CD8-positive, alpha-beta memory T cell (primary cell): ENCODE results near the gene PELI1. TPM values are rescaled to one million over a fixed set of nuclear protein-coding genes. Genes with fewer than 3 reads are reported as not detected.
A peak's percentile ranks its signal among the peaks of the same experiment; 100 is the strongest.

Source experiments
- CTCF ChIA-PET: fragments of 350-600 bp; sonication (Branson Sonifier 250); formaldehyde crosslinking; loops from one replicate; lab custom pipeline; 2021; ENCODE audit warnings: antibody characterized with exemption; lab: Charles Lee
- POLR2A ChIA-PET: fragments of 350-600 bp; sonication (Branson Sonifier 250); formaldehyde crosslinking; loops from one replicate; lab custom pipeline; 2021; ENCODE audit warnings: antibody characterized with exemption; lab: Charles Lee
- DNase-seq, 5 donors: peaks; one replicate each; pipeline versions ENCODE4 v3.0.0 to v3.0.0-alpha.2; 2020 to 2022; ENCODE audit warnings: mixed read lengths in 1 of 5
- H3K27ac ChIP-seq: one replicate; pipeline ENCODE4 v1.7.0; 2013; ENCODE audit warnings: low read depth, mild to moderate bottlenecking, low read length, moderate library complexity
- H3K27me3 ChIP-seq: 2 replicates; pipeline ENCODE4 v1.7.0; 2013; ENCODE audit warnings: low read length, mild to moderate bottlenecking; ENCODE audit not compliant: insufficient read depth, poor library complexity, severe bottlenecking
- H3K36me3 ChIP-seq: 2 replicates; pipeline ENCODE4 v1.7.0; 2013; ENCODE audit warnings: mild to moderate bottlenecking, low read length, moderate library complexity; ENCODE audit not compliant: insufficient read depth
- H3K4me1 ChIP-seq: 2 replicates; pipeline ENCODE4 v1.7.0; 2013; ENCODE audit warnings: mild to moderate bottlenecking, low read length, moderate library complexity; ENCODE audit not compliant: insufficient read depth
- H3K4me3 ChIP-seq: 2 replicates; pipeline ENCODE4 v1.7.0; 2013; ENCODE audit warnings: mild to moderate bottlenecking, low read length
- H3K9me3 ChIP-seq: 2 replicates; pipeline ENCODE4 v1.7.0; 2013; ENCODE audit warnings: mild to moderate bottlenecking, low read length
- H3K27ac Mint-ChIP-seq, 8 donors: one replicate each; pipeline ENCODE4 v1.8.0; 2020 to 2021; ENCODE audit warnings: mixed read lengths in 8 of 8, mild to moderate bottlenecking in 6 of 8, inconsistent platforms in 3 of 8, moderate library complexity in 3 of 8
- H3K27me3 Mint-ChIP-seq, 2 donors: one replicate each; pipeline ENCODE4 v1.8.0; 2020 to 2021; ENCODE audit warnings: mixed read lengths in 2 of 2, mild to moderate bottlenecking in 1 of 2, moderate library complexity in 1 of 2
- H3K36me3 Mint-ChIP-seq, 3 donors: one replicate each; pipeline ENCODE4 v1.8.0; 2020 to 2021; ENCODE audit warnings: mixed read lengths in 3 of 3, inconsistent platforms in 1 of 3, mild to moderate bottlenecking in 1 of 3
- H3K4me1 Mint-ChIP-seq, 3 donors: one replicate each; pipeline ENCODE4 v1.8.0; 2020 to 2021; ENCODE audit warnings: mixed read lengths in 3 of 3, inconsistent platforms in 1 of 3, mild to moderate bottlenecking in 1 of 3
- H3K4me3 Mint-ChIP-seq, 7 donors: one replicate each; pipeline ENCODE4 v1.8.0; 2020 to 2021; ENCODE audit warnings: mixed read lengths in 7 of 7, mild to moderate bottlenecking in 6 of 7, moderate library complexity in 4 of 7, inconsistent platforms in 2 of 7
- H3K9me3 Mint-ChIP-seq, 5 donors: one replicate each; pipeline ENCODE4 v1.8.0; 2020 to 2022; ENCODE audit warnings: mixed read lengths in 5 of 5, mild to moderate bottlenecking in 3 of 5, moderate library complexity in 2 of 5, inconsistent platforms in 1 of 5
- polyA plus RNA-seq: library from polyadenylated mRNA; unstranded; fragments of 300-500 nt; fragmentation: Illumina TruSeq; gene quantifications from one replicate; pipeline ENCODE4 v1.2.3, GENCODE V29; 2021
- total RNA-seq, 2 experiments: library from RNA; stranded (reverse); gene quantifications; one replicate each; pipeline ENCODE4 v1.2.3, GENCODE V29; 2021

PELI1 gene, protein sequence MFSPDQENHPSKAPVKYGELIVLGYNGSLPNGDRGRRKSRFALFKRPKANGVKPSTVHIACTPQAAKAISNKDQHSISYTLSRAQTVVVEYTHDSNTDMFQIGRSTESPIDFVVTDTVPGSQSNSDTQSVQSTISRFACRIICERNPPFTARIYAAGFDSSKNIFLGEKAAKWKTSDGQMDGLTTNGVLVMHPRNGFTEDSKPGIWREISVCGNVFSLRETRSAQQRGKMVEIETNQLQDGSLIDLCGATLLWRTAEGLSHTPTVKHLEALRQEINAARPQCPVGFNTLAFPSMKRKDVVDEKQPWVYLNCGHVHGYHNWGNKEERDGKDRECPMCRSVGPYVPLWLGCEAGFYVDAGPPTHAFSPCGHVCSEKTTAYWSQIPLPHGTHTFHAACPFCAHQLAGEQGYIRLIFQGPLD
- total RNA-seq (10 to 100 TPM; 23.2 to 25.5 TPM), polyA plus RNA-seq (4.7 TPM)

DNA sequence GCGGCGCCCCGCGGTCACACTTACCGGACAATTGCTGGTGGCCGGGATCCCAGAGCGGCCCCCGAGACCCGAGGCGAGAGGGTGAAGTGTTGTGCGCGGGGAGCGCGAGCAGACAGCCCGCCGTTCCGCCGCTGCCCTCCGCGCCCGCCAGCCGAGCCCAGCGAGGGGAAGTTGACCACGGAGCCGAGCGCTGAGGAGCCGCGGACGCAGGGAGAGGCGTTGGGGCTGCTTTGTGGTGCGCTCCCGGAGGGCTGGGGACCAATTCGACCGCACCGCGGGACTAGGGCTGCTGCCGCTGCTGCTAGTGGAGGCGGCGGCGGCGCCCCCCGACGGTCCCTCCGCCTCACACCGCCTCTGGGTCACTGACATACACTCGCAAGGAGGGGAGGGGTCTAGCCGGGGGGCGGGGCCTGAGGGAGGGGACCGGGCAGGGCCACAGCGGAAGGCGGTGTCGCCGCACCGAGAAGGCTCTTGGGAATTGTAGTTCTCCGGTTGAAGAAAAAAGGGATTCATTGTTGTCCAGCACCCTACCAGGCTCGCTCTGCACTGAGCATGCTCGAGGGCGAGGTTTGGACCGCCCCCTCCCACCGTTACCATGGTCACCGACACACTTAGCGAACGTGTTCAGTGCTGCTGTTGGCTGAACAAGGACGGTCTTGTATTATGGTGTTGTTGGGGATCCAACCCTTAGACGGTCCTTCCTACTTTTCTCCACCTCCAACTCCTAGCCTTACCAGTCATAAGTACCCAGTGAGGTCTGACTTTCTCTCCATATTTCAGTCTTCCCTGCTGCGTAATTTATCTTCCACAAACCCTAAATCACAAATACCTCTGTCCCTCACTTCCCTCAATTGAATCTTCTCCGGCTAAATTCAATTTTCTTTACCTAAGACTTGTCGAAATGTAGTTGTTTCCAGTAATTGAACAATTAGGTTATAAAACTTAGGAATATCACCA lies at the start of gene PELI1:
PELI1 (minus strand) TSS at position 364 of the 957 bp plus-strand sequence. CDS start 36,110 bp downstream, outside the sequence.
- H3K4me1 ChIP-seq = peaks cover 25% of the 10 kb centered on the region
- no peaks in the 10 kb centered on the region for H3K9me3 ChIP-seq
- no peaks in the 10 kb centered on the region for H3K27me3 ChIP-seq
- peaks cover 0 to 7% (median 0%) of the 10 kb centered on the region in 3 donors for H3K36me3 Mint-ChIP-seq
- H3K27me3 Mint-ChIP-seq = peaks cover 0 to 1% of the 10 kb centered on the region in 2 donors
- peak within 1 kb of the TSS; percentile 95 to 99 (median 97) for H3K4me3 Mint-ChIP-seq
- H3K9me3 Mint-ChIP-seq = no peaks in the 10 kb centered on the region
- H3K4me1 Mint-ChIP-seq = peaks cover 24 to 42% (median 34%) of the 10 kb centered on the region in 3 donors
- H3K4me3 ChIP-seq = peak within 1 kb of the TSS; percentile 97
- DNase-seq = peak; percentile 86 to 95 (median 89)
- H3K27ac ChIP-seq = peak within 1 kb of the TSS; percentile 82
- H3K27ac Mint-ChIP-seq = peak within 1 kb of the TSS; percentile 93 to 98 (median 96)
- ChIA-PET CTCF (no interaction called here), POLR2A (no interaction called here)
- H3K36me3 ChIP-seq = no peaks in the 10 kb centered on the region

DNA sequence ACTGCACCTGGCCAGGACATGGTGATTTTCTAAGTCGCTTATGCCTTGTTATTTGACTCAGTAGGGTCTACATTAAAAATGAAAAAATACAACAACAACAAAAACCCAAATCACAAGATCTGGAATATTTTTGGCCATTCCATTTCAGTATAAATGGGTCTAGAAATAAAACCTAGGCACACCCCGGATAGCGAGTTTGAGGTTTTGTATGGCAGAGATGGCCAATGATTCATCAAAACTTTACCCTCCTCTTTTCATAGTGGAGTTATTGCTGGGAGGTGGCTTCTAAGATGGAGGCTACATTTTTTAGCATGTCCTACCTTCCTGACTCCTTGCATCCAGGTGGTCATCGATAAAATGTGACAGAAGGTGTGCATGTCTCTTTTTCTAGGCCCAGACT lies 49.3 kb upstream of the PELI1 start:
- no peak overlapping the region for H3K27ac ChIP-seq
- no peaks in the 10 kb centered on the region for H3K9me3 ChIP-seq
- Mint-ChIP-seq H3K9me3 (no peaks in the 10 kb centered on the region), H3K4me1 (peaks cover 0 to 4% (median 0%) of the 10 kb centered on the region in 3 donors), H3K4me3 (no peak overlapping the region), H3K36me3 (no peaks in the 10 kb centered on the region), H3K27ac (no peak overlapping the region), H3K27me3 (peaks cover 6 to 19% of the 10 kb centered on the region in 2 donors)
- ChIA-PET CTCF (interaction anchor here (1.4 kb wide), 1 partner anchor 19 kb away, joined by 3 read pairs; no protein-coding TSS in a partner anchor), POLR2A (no interaction called here)
- H3K4me1 ChIP-seq = no peaks in the 10 kb centered on the region
- H3K27me3 ChIP-seq = no peaks in the 10 kb centered on the region
- no peak for DNase-seq
- H3K4me3 ChIP-seq = no peak overlapping the region
- H3K36me3 ChIP-seq = no peaks in the 10 kb centered on the region

DNA sequence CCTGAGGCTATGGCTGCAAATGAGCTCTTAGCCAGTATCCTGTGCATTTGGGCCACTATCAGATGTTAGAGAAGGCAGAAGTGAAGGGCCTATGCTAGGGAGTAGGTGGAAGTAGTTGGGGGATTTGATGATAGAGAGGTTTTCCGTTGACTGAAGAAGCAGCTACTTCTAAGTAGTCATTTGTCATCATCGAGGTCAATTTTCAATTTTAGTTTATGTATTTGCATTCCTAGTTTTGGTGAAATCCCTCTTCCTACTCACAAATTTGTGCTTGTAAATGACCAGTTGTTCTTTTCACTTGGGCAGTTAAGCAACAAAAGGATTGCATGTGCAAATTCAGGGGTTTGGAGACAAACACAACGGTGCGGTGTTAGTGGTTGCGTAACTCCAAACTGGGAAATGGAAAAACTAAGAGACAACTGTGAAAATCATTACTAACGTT lies 48.5 kb upstream of the PELI1 start:
- no peaks in the 10 kb centered on the region for H3K9me3 Mint-ChIP-seq
- Histone ChIP-seq H3K27me3 (no peaks in the 10 kb centered on the region), H3K4me1 (no peaks in the 10 kb centered on the region), H3K36me3 (no peaks in the 10 kb centered on the region), H3K4me3 (no peak overlapping the region), H3K27ac (no peak overlapping the region), H3K9me3 (no peaks in the 10 kb centered on the region)
- H3K4me3 Mint-ChIP-seq = no peak overlapping the region
- H3K27ac Mint-ChIP-seq = no peak overlapping the region
- ChIA-PET CTCF (interaction anchor here (1.4 kb wide), 1 partner anchor 18 kb away, joined by 3 read pairs; no protein-coding TSS in a partner anchor), POLR2A (no interaction called here)
- H3K27me3 Mint-ChIP-seq = peaks cover 6 to 19% of the 10 kb centered on the region in 2 donors
- no peak for DNase-seq
- H3K36me3 Mint-ChIP-seq = no peaks in the 10 kb centered on the region
- H3K4me1 Mint-ChIP-seq = peaks cover 0 to 3% (median 0%) of the 10 kb centered on the region in 3 donors

DNA sequence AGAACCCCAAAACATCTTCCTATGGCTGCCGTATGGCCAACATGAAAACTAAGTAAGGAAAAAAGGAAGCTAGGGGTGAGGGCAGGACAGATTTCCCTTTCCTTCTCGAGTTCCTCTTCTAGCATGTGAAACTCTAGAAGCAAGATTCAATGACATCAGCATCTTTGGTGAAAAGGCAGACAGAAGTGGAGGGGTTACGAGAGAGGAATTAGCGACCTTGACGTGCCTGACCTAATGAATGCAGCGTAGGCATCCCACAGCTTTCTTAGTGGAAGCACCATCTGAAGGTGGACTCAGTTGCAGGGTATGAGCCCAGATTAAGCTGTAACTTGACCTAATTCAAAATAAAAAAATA lies 47.9 kb upstream of the PELI1 start:
- peaks cover 6 to 19% of the 10 kb centered on the region in 2 donors for H3K27me3 Mint-ChIP-seq
- Histone ChIP-seq H3K27me3 (no peaks in the 10 kb centered on the region), H3K27ac (no peak overlapping the region), H3K4me1 (no peaks in the 10 kb centered on the region), H3K4me3 (no peak overlapping the region), H3K9me3 (no peaks in the 10 kb centered on the region), H3K36me3 (no peaks in the 10 kb centered on the region)
- H3K27ac Mint-ChIP-seq = no peak overlapping the region
- ChIA-PET POLR2A (no interaction called here), CTCF (interaction anchor here (1.4 kb wide), 1 partner anchor 17 kb away, joined by 3 read pairs; no protein-coding TSS in a partner anchor)
- no peaks in the 10 kb centered on the region for H3K4me1 Mint-ChIP-seq
- H3K36me3 Mint-ChIP-seq = no peaks in the 10 kb centered on the region
- no peaks in the 10 kb centered on the region for H3K9me3 Mint-ChIP-seq
- no peak overlapping the region for H3K4me3 Mint-ChIP-seq
- DNase-seq = no peak

DNA sequence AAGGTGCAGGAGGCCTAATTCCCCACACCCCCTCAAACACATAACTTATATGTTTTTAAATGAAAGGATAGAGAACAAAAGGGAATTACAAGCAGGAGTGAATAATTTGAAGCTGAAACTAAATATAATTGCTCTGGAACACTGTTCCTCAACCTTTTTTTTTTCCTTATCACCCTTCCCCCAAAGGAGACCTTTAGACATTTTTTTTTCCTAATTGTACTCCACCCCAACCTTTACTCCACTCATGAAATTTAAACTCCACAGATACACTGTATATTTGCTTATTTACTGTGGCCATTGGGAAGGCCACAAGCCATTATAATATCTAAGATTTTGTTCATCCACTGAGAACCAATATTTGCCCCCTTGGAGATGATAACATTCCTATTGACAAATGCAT lies 45.4 kb upstream of the PELI1 start:
- Mint-ChIP-seq H3K27me3 (peaks cover 0 to 11% of the 10 kb centered on the region in 2 donors), H3K36me3 (peaks cover 0 to 4% (median 0%) of the 10 kb centered on the region in 3 donors), H3K4me1 (no peaks in the 10 kb centered on the region), H3K9me3 (no peaks in the 10 kb centered on the region), H3K4me3 (no peak overlapping the region), H3K27ac (peak overlapping the region in 1 of 8 donors; percentile 43)
- Histone ChIP-seq H3K27me3 (no peaks in the 10 kb centered on the region), H3K36me3 (no peaks in the 10 kb centered on the region), H3K4me3 (no peak overlapping the region), H3K4me1 (no peaks in the 10 kb centered on the region), H3K9me3 (no peaks in the 10 kb centered on the region), H3K27ac (no peak overlapping the region)
- ChIA-PET POLR2A (no interaction called here), CTCF (no interaction called here)
- no peak for DNase-seq

DNA sequence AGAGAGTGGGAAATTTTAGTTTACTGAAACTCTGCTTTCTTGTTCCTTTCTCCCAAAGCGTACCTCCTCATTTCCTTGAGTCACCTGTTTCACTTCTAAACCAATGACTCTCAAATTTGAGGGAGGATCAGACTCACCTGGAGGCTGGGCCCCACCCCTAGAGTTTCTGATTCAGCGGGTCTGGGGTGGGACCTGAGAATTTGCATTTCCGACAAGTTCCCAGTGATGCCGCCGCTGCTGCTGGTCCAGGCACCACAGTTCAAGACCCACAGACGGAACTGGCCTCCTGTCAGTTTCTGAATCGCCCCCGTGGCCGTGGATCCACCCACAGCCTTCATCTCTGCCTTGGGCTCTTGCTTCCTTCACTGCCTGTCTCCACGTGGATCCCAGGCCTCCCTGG lies 44.9 kb upstream of the PELI1 start:
- ChIA-PET CTCF (no interaction called here), POLR2A (no interaction called here)
- H3K4me1 Mint-ChIP-seq = no peaks in the 10 kb centered on the region
- Histone ChIP-seq H3K4me3 (no peak overlapping the region), H3K4me1 (no peaks in the 10 kb centered on the region), H3K27me3 (no peaks in the 10 kb centered on the region), H3K9me3 (no peaks in the 10 kb centered on the region), H3K27ac (no peak overlapping the region), H3K36me3 (no peaks in the 10 kb centered on the region)
- H3K4me3 Mint-ChIP-seq = no peak overlapping the region
- H3K27me3 Mint-ChIP-seq = peaks cover 0 to 9% of the 10 kb centered on the region in 2 donors
- H3K36me3 Mint-ChIP-seq = peaks cover 0 to 4% (median 0%) of the 10 kb centered on the region in 3 donors
- DNase-seq = no peak
- H3K27ac Mint-ChIP-seq = no peak overlapping the region
- H3K9me3 Mint-ChIP-seq = no peaks in the 10 kb centered on the region

DNA sequence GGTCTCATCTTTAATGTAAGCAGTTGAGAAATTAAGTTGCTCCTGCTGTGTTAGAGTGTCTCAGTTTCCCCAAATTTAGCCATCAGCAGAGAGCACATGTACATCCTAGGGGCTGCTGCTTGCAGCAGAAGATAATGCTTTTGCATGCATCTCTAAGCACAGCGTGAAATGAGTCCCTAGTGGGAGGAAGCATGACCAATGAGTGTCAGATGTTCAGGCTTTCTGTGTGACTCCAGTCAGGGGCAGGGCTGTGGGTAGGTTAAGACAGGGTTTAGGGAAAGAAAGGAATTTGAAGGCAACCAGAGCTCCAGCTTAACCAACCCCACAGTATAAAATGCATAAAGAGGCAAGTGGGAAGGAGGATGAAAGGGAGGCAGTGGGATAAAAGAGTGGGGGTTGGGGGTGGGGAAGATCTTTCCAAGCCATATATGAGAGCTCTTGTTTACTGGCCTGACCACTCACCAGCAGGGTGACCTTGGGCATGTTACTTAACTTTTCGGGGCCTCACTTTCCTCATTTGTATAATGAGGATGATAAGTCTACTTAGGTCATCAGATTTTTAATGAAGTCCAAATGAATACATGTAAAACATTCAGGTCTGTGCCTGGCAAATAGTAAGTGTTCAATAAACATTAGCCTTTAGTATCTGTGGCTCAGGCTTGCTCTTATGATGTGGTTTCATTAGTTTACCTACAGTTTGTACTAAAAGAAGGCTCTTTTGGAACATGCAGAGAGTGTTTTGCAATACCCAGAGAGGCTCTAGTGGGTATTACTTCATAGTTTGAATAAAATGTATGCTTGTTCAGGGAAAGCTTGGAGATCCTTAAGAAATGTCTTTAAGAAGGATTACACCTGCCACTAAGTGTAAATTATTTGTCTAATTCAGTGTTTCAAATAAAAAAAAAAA lies 42.7 kb upstream of the PELI1 start:
- ChIA-PET POLR2A (interaction anchor here (0.5 kb wide), 1 partner anchor 936 kb away, joined by 3 read pairs; no protein-coding TSS in a partner anchor), CTCF (no interaction called here)

More for the DNA sequence above, 42.7 kb upstream of the PELI1 start:
- Histone ChIP-seq H3K4me3 (no peak overlapping the region), H3K9me3 (no peaks in the 10 kb centered on the region), H3K27me3 (no peaks in the 10 kb centered on the region), H3K4me1 (no peaks in the 10 kb centered on the region), H3K36me3 (no peaks in the 10 kb centered on the region), H3K27ac (no peak overlapping the region)
- peaks cover 4 to 11% of the 10 kb centered on the region in 2 donors for H3K27me3 Mint-ChIP-seq
- no peak overlapping the region for H3K27ac Mint-ChIP-seq
- no peak overlapping the region for H3K4me3 Mint-ChIP-seq
- no peaks in the 10 kb centered on the region for H3K4me1 Mint-ChIP-seq
- no peak for DNase-seq
- peaks cover 0 to 4% (median 0%) of the 10 kb centered on the region in 3 donors for H3K36me3 Mint-ChIP-seq
- no peaks in the 10 kb centered on the region for H3K9me3 Mint-ChIP-seq
